ENCODE measurements around the gene RBM7. TPM values are rescaled to one million over a fixed set of nuclear protein-coding genes. Genes with fewer than 3 reads are reported as not detected.

Gene RBM7
- total and polyA plus RNA-seq, 2 donors (not counting 3 experiments of a cell fraction or from before 2014, with no cell fraction given) = 16.4 to 38.4 TPM

DNA sequence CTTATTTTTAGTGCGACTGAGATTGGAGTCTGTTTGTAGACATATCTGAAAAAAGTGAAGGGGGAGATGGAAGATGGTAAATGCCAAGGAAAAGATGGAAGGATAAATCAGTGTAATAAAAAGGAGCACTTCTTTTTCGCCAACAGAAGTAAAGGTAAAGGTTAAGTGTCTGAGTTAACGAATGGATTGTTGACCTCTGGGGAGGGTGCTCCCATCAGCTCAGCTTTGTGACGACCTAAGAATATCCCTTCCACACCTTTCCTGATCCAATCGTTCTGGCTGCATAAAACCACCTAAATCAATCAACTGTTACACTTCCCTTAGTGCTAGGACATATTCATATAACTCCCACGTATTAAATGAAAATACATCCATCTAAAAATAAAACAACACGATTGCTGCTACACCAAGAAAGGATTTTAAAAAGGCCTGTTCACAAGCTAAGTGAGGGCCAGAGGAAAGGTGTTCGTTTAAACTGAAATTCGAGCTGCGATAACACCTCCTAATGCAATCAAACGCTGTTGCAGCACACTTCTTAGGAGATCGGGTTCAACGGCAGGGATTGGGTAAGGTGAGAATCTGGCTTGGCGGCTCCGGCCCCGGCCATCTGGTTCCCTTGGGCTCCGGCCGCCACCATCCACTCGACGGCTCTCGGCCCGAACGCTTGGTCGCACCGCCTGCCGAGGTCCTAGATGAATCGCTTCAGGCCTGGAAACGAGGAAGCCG lies 813 bp upstream of the RBM7 start:
- no peak for TF ChIP-seq JUN (IDR thresholded peaks at IDR 0.05; ENCODE audit: borderline replicate concordance, insufficient read depth, insufficient read length, low read depth)
- TF ChIP-seq POLR2AphosphoS5 (IDR thresholded peaks at IDR 0.05; ENCODE audit: insufficient read depth, low read depth, low read length) = no peak
- no peak for TF ChIP-seq FOS (IDR thresholded peaks at IDR 0.05; ENCODE audit: borderline replicate concordance, insufficient read depth, low read length)
- TF ChIP-seq, protein P1, sequence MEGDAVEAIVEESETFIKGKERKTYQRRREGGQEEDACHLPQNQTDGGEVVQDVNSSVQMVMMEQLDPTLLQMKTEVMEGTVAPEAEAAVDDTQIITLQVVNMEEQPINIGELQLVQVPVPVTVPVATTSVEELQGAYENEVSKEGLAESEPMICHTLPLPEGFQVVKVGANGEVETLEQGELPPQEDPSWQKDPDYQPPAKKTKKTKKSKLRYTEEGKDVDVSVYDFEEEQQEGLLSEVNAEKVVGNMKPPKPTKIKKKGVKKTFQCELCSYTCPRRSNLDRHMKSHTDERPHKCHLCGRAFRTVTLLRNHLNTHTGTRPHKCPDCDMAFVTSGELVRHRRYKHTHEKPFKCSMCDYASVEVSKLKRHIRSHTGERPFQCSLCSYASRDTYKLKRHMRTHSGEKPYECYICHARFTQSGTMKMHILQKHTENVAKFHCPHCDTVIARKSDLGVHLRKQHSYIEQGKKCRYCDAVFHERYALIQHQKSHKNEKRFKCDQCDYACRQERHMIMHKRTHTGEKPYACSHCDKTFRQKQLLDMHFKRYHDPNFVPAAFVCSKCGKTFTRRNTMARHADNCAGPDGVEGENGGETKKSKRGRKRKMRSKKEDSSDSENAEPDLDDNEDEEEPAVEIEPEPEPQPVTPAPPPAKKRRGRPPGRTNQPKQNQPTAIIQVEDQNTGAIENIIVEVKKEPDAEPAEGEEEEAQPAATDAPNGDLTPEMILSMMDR (IDR thresholded peaks at IDR 0.05; ENCODE audit: extremely low read depth in 1 of 2, insufficient read depth in 1 of 2, low read depth in 1 of 2, low read length in 2 of 2) = no peak
- TF ChIP-seq EZH2 (IDR thresholded peaks at IDR 0.05; ENCODE audit: borderline replicate concordance, low read depth, low read length, severe bottlenecking) = no peak
- no peak for TF ChIP-seq GATA2 (IDR thresholded peaks at IDR 0.05; ENCODE audit: insufficient read depth, insufficient read length, low read depth, low read length)
- TF ChIP-seq POLR2A (IDR thresholded peaks at IDR 0.05; ENCODE audit: low read depth, low read length) = no peak
- TF ChIP-seq, protein P2, sequence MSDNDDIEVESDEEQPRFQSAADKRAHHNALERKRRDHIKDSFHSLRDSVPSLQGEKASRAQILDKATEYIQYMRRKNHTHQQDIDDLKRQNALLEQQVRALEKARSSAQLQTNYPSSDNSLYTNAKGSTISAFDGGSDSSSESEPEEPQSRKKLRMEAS (IDR thresholded peaks at IDR 0.05; ENCODE audit: insufficient read depth, insufficient read length) = no peak
- TF ChIP-seq MYC (IDR thresholded peaks at IDR 0.05; ENCODE audit: low read depth, low read length) = no peak
- H3K36me3 ChIP-seq (ENCODE audit: control insufficient read depth in 2 of 2, extremely low read depth in 1 of 2, insufficient read depth in 2 of 2, low read length in 2 of 2) = peaks cover 0 to 4% of the 10 kb centered on the region in 2 experiments
- H3K27ac ChIP-seq (ENCODE audit: insufficient read depth, low read depth, low read length) = peak overlapping the region; percentile 86
- TSS peak; percentile 76 for BruUV-seq (replicated peaks)
- no peaks in the 10 kb centered on the region for H3K27me3 ChIP-seq (ENCODE audit: control insufficient read depth in 2 of 2, insufficient read depth in 2 of 2, low read length in 2 of 2)
- peaks cover 25% of the 10 kb centered on the region for H3K4me1 ChIP-seq (ENCODE audit: control insufficient read depth, extremely low read depth, insufficient read depth, low read length)
- no peaks in the 10 kb centered on the region for H3K9me1 ChIP-seq (replicated peaks; ENCODE audit: control insufficient read depth, extremely low read depth, insufficient read depth, low read length)
- intact Hi-C loops (cut with micrococcal nuclease) = loop anchor here (1.0 to 5.0 kb wide), 10 partner anchors 32 to 627 kb away; partner anchors contain the start of genes REXO2, USP28 and ZW10
- POLR2A ChIA-PET = interaction anchor here (1.0 kb wide), 1 partner anchor 40 kb away, joined by 4 read pairs; the partner anchor contains the start of gene REXO2
- H4K20me1 ChIP-seq (replicated peaks; ENCODE audit: control insufficient read depth, extremely low read depth, insufficient read depth, low read length) = peaks cover 3% of the 10 kb centered on the region
- peak overlapping the region; percentile 21 to 84 (median 78) for H3K4me3 ChIP-seq (replicated peaks in 1 of 3; ENCODE audit: insufficient read depth in 1 of 3, low read depth in 1 of 3, low read length in 3 of 3)
- H3K9me3 ChIP-seq (replicated peaks; ENCODE audit: control insufficient read depth, insufficient read depth, low read length) = no peaks in the 10 kb centered on the region
- H3K4me2 ChIP-seq (ENCODE audit: insufficient read depth, low read length) = peak overlapping the region; percentile 92
- no peak for DNase-seq (ENCODE audit: low read depth, low spot score)
- FAIRE-seq = peak; percentile 26
- CTCF ChIA-PET = interaction anchor here (1.0 to 3.6 kb wide), 3 partner anchors 52 to 81 kb away, joined by 3 to 22 read pairs (median 18); no protein-coding TSS in a partner anchor
- peak overlapping the region; percentile 95 for H3K9ac ChIP-seq (replicated peaks; ENCODE audit: extremely low read depth, insufficient read depth, low read length)
- peaks cover 49% of the 10 kb centered on the region for H3K79me2 ChIP-seq (ENCODE audit: control insufficient read depth, insufficient read depth, low read length)
- dilution Hi-C loops (cut with MboI; ENCODE audit: extremely low pct_ligation_motif_present, low sequenced_read_pairs) = no loop called here
- no peak overlapping the region for H2AFZ ChIP-seq (ENCODE audit: low read depth, low read length)
